HG03571 (cell line): Measurements from ENCODE around the gene PACSIN1.

Experiments used
- ATAC-seq: cut with Tn5 transposase; IDR thresholded peaks from one replicate; pipeline ENCODE4 v1.9.1; 2021; ENCODE audit not compliant: unreplicated experiment

The PACSIN1 gene

DNA sequence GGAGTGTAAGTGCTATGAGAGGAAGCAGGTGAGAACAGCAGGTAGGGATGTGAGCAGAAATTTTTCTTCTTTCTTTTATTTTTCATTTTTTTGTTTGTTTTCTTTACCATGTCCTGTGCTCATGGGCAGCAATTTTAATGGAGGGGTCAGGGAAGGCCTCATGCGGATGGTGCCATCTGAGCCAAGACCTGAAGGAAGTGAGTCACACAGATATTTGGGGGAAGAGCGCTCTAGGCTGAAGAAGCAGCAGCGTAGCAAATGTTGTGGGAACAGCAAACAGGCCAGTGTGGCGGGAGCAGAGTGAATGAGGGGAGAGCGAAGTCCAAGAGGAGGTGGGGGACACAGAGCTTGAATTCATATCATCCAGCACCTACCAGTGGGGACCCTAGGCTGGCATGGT is 77.5 kb downstream of the PACSIN1 start:
- no peak for ATAC-seq

DNA sequence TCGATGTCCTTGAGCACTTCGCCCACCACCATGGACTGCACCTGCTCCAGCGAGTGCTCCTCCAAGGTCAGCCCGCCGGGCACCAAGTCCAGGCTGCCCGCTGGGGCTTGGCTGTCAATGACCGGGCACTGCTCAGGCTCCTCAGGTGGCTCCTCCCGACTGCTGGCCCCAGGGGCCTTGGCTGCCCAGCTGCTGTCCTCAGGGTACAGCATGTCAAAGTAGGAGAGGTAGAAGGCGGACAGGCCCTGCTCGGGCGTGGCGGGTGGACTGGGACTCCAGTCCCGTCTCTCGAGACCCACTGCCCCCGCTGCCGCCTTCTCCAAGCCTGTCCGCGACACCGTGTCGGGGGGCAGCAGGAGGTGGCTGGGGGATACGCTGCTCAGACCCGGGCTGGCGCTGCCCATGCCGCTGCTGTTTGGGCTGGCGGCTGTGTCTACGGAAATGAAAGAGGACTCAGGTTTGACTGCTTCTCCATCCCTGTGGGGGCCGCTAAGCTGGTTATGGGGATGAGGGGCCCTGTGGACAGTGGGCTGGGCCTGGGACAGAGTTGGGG is 78.3 kb downstream of the PACSIN1 start:
- no peak for ATAC-seq

DNA sequence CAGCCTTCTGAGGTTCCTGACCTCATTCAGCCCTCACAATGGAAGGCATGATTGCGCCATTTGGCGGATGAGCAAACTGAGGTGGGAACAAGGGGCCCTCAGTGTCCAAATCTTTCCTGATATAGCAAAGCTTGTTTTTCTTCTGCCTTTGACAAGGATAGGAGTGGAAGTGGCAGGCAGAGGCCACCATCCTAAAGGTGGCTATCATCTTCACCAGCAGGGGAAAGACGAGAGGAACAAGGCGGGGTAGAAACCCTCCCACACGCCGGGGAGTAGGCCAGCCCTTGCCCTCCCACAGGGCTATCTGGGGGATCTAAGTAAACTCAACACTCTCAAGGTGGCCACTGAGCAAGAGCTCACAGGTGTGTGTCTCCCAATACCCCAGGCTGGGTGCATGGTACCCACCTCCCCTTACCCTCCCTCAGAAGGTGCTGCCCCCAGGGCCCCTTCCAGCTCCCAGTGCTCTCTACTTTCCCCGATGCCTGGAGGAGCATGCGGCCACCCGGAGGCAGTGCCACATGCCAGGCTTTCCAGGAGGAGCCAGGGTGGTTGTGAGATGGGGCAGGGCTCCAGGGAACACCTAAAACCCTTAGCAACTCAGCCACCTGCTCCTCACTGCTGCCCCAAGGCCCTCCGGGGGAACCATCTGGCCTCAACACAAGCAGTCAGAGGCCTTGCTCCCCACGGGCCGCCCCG is 79.0 kb downstream of the PACSIN1 start:
- no peak for ATAC-seq

DNA sequence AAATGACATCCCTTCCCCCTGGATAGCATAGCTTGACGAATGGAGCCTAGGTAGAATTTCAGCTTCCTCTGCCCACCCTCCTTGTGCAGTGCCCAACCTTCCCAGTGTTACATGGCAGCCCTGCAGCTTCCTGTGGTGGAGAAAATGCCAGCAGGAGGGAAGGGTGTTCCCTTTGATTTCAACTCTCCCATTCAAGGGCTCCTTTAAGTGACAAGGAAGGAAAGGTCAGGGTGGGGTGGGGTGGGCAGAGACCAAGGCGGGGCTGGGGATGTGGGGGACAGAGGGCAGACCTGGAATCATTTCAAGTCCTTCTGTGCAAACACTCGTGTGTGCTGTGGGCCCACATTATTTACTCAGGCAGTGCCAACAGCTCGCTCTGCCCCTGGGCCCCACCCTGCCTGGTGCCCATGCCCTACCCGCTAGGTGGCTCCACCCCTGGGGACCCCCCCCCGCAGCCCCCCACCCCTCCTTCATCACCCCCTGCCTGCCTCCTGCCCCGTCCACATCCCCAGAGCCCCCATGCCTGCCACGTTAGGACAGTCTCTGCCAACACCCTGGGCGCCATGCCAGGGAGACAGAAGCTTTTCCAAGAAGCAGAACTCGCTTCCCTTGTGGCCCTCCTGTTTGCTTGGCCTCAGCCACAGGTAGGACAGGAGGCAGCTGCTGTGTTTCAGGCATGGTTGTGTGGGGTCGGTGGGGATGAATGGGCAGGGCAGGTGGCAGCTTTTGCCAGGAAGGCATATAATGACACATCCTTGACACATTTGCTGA is 80.9 kb downstream of the PACSIN1 start:
- no peak for ATAC-seq

DNA sequence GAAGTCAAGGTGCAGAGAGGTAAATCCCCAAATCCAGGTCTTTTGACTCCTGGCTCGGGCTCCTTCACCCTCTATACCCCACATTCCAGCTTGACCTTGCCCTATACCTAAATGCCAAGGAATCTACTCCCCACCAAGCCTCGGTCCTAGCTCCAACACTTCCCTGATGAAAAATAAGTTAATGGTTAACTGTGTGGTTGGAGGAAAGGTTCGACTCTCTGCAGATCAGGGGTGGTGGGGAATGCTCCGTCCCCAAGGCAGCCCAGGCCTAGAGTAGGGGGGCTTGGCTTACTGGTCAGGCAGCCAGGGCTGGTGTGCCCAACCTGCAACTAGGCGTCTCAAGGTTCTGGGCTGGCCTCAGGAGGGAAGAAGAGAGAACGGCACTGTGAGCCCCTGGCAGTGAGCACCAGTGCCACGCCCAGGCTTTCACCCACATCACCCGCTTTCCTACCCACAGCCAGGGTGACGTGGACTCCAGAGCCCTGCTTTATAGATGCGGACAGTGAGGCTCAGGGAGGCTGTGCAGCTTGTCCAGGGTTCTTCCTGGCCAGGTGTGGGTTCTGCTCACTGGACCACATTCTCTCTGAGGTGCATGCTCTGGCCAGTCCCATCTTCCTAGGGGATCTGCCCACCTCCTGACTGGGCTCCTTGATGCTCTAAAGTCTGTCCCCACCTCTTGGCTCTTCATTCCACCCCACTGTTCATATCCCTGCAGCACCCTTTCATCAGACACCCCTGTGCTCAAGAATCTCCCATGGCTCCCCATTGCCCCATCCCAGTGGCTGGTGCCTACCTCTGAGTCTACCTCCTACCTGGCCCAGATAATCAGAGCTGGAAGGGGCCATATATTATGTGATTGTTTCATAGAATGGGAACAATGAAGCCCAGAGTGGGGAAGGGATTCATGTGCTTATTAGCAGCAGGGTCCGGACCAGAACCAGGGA is 82.1 kb downstream of the PACSIN1 start:
- ATAC-seq: no peak

DNA sequence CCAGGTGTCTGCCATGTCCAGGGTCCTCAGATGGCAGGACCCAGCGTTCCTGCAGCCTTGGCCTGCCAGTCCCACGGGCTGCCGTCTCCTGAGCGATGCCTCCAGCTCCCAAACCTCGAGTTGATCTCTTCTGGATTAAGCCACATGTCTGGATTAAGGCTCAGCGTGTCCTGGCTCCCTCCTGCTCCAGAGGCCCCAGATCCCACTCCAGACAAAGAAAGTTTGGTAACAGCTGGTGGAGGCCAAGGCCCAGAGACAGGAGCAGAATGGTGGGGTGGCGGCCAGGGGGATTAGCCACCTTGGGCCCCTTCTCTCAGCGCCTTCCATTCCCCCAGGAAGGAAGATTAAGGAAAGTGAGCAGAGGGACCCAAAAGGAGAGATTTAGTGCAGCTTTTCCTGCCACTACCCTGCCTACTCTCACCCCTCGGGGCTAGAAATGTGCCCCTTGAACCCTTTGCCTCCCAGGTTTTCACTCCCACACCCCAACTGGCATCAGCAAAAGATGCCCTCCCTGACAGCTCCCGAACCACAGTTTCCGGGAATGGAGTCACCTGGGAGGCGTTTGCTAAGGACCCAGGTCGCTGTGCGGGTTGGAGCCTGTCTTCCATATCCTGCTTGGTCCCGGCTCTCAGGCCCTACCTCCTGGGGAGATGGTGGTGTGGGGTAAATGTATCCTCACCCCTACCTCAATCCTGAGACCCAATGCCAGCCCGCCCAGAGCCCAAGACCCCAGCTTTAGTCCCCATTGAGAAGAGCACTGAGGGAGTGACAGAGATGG is 83.3 kb downstream of the PACSIN1 start:
- ATAC-seq: no peak

DNA sequence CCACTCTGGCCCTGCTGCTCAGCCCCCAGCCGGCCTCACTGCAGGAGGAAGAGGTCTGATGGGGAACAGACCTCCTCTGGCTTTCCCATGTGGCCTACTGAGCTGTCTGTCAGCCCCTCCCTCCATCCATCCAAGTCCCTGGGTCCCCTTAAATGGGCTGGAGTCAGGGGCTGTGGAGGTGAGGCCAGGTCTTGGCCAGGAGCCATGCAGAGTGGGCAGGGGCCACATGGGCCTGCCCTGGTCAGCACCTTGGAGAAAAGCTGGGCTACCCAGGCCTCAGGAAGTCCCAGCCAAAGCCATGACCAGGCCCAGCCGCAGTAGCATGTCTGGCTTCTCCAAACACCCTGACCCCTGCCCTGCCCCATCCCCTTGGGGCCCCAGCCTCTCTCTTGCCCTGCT is 83.9 kb downstream of the PACSIN1 start:
- no peak for ATAC-seq

DNA sequence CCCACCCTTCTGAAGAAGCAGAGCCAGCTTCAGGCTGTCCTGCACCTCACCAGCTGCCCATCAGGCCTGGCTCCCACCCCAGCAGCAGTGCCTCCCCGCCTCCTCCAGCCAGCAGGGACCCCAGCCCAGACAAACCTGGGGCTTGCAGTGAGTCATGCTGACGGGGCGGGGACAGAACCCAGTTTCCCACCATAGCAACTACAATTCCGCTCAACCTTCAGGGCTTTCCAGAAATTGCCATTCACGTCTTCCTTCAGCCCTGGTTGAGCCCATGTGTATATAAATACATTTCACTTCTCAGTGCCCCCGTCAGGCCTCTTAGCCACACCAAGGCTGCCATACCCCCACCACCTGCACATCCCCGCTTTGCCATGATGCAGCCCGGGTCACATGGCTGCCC is 85.8 kb downstream of the PACSIN1 start:
- no peak for ATAC-seq

DNA sequence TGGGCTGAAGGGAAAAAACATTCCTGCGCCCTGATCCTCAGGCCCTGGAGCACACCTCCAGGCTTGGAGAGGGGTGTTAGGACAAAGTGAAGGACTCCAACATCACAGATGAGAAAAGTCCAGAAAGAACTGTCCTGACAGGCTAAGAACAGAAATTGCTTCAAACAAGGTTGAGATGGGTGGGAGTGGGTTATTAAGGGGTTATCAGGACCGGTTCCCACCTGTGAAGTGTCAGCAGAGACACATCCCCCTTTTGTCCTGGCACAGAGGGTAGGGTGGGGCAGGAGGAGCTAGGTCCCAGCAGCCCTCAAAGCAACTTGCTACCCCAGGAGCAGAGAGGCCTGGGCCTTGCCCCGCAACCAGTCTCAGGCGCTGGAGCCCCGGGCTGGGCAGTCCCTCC is 86.7 kb downstream of the PACSIN1 start:
- ATAC-seq: no peak

DNA sequence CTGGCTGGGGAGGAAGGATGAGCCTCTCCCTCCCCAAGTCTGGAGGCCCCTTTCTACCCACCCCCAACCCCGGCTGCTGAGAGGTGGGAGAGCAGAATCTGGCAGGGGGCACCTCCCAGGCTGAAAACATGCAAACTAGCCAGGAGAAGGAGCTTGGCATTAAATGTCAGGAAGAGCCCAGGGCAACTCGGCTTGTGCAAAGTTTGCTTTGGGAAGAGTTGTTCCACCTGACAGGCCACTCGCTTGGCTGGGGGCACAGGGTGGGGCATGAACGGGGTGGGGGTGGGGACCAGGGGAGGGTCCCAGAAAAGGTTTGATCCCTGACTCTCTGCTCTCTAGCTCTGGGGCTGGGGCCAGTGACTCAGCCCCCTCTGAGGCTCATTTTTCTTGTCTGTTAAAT is 87.3 kb downstream of the PACSIN1 start:
- no peak for ATAC-seq

DNA sequence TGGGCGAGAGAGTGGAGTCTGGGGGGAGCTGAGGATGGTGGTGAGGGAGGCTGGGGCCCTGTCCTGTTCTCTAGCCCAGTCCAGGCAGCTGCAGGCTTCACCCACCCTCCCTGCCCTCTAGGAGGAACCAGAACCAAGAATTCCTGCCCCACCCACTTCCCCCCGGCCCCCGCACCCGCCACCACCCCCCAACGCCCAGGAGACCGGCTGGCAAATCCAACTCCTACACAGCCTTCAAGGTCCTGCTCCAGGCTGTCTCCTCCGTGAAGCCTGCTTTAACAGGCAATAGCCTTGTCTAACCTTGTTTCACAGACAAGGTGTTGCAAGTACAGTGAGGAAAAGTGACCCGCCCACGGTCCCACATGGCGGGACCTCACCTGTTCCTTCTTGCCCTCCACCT is 87.9 kb downstream of the PACSIN1 start:
- no peak for ATAC-seq

DNA sequence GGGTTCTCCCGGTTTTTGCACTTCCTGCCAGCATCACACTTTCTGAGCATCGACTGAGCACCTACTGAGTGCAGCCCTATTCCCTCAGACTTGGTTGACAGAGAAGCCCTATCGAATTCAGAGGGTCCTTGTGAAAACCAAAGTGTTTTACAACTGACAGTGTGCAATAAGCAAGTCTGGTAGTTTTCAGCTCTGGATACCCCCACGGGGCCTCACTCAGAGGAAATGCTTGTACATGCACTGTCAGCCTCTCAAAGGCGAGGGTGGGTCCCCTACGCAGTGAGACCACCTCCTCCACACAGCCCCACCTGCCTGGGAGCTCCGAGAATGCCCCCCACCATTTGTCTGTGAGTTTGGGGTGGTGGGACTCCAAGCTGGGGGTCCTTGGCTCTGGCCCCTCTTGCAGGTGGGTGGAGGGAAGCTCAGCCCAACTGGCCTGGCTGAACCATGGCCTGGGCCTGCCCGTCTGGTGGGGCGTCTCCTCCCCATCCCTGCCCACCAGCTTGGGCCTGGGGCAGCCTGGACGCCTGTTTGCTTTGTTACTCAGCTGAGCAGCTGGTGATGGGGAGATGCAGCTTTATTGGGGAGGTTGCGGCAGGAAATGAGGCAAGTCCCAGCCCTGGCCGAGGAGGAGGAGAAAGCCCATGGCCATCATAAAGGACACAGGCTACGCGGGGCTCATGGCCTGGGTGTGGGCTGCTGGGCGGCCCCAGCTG is 88.6 kb downstream of the PACSIN1 start:
- ATAC-seq: no peak

DNA sequence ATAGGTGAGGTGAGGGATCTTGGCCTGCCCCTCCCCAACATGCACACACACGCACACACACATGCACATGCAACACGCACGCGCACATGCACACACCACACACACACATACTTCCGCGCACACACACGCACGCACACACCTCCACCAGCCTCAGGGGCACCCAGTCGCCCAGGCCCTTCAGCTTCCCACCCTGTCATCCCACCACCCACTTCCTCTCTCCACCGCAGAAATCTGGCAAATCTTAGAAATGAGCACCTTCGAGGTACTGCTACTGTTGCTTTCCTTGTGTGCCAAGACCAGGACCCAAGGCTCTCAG is 89.1 kb downstream of the PACSIN1 start:
- ATAC-seq: no peak

DNA sequence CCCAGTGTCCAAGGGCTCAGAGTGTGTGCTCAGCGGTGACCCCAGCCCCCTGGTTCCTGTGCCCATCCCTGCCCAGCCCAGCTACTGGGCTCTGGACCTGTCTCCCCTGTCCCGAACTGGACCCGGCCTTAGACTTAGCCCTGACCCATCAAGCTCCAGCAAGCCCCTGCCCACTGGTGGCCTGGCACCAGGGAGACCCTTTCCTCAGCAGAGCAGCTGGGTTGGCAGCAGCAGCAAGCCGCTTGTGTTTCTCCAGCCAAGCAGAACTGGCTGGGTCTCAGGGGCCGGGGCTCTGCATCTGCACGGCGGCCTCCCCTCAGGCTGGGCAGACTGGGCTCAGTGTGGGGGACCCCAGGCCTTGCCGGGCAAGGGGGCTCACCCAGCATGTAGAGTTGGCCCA is 89.5 kb downstream of the PACSIN1 start:
- ATAC-seq: no peak

DNA sequence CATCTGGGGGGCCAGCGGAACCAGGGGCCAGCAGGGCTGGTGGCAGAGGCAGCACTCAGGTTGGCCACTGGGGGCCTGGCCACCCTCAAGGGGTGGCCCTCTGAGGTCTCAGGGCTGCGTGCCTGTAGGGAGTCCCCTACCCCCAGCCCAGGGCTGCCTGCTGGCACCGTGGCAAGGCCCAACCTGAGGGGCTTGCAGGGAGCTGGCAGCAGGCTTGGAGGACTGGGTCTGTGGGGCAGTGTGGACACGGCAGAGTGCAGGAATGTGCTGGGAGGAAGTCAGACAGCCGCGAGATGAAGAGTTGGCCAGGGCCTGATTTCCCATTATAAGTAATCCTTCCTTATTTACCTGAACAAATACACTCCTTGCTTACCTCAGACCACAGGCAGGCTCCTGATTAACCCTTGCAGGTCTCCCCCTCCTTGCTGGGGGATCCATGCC is 90.2 kb downstream of the PACSIN1 start, which contains the start of gene SPDEF:
Gene SPDEF, minus strand, starts transcription at position 299 of the 441 bp plus-strand sequence. CDS start 11,874 bp downstream, outside the sequence.
- ATAC-seq: no peak

DNA sequence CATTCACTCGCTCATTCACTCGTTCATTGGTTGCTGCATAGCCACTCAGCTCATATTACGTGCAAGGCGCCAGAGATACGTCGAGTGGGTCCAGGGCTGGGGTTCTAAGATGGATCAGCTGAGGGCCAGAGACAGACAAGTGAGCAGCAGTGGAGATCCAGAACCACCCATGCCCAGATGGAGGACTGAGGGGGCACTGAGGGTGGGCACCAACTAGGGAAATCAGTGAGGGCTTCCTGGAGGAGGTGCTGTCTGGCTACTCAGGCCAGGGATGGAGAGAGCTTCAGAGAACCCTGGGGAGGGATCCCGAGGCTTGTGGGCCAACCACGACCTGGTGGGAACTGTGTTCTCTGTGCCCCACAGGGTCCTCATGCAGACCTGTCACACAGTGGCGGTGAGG is 90.6 kb downstream of the PACSIN1 start:
- no peak for ATAC-seq

DNA sequence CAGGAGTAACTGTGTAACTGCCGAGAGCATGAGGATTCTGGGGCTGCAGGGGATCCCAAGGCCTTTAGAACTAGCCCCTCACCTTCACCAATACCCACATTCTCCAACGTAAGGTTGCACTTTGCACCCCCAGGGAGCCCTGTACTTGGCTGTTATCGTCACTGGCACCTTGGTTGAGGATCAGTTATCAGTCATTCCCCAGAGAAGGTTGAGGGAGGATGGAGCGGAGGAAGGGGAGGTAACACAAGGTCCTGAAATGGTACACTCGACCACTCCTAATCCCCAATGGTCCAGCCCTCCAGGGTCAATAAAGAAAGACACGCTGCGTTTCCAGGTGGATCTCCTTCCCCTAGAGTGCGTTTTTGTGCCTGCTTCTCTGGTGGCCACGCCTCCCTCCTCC is 91.4 kb downstream of the PACSIN1 start:
- no peak for ATAC-seq

DNA sequence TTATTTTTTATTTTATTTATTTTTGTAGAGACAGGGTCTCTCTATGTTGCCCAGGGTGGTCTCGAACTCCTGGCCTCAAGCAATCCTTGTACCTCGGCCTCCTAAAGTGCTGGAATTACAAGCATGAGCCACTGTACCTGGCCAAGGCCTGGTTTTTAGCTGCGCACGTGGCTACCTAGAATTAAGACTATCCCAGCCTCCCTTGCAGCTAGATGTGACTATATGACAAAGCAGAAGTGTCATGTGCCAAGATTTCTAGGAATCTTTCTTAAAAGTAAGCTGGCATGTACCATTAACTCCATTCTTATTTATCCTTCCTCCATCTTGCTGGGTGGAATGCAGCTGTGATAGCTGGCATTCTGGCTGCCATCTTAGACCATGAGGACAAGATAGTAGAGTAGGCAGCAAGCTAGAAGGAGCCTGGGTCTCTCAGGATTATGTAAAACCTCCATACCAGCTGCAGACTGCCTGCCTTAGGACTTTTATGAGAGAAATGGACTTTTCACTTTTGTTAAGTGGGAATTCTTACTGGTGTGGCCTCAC is 92.4 kb downstream of the PACSIN1 start:
- no peak for ATAC-seq

DNA sequence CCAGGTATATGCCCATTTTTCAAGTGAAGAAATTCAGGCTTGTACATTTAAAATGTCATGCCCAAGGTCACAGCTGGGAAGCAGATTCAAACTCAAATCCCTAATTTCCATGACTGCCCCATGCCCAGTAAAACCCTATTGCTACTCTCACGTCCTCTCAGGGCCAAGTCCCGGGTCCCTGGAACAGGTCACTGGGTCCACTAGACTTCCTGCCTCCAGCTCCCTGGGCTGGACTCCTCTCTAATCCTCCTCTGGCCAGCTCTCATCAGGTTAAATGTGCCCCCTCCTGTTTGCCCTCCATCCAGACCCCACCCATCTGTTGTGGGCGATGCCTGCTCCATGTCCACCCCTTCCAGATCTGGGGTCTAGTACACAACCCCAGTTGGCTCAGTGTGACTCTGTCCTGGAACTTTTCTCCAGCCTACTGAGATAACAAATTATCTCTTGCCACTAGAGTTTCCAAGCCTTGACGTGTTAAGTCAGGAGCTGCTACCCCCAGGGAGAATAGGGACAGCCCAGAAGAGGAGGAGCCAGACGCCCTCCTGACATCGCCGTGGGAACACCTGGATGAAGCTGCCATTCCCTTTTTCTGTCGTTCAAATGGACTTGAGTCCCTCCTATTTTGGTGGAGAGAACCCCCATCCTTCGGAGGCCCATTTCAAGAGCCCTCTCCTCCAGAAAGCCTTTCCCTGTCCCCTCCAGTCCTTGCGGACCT is 93.9 kb downstream of the PACSIN1 start:
- ATAC-seq: no peak
